ENCODE results near the gene ZNF354C.

DNA sequence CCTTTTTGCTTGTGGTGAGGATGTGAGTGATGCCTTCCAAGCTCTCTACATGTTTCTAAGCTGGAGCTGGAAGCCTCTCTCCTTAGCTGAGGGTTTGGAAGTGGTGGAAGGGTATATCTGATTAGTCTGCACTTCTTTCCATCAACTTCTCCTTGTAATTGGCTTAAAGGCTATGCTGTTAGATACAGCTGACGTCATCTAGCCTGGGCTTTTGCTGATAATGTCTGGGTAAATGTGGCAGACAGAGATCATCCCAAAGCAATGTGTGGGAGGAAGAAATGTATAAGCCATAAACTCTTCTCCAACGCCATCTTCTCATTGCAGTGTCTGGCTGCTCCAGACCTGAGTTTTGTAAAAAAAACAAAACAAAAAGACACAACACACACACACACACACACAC lies 29.3 kb downstream of the ZNF354C start:
- no peak for TF ChIP-seq POLR2A (IDR thresholded peaks at IDR 0.05)
- TF ChIP-seq POLR2AphosphoS5 (IDR thresholded peaks at IDR 0.05) = no peak
